SU-DHL-6 (cell line): ENCODE data around the gene SETD2.

Experiments used
- CTCF ChIP-seq: fragments of 200-600 bp; sonication (generic); IDR thresholded peaks from one replicate; pipeline ENCODE4 v1.5.1; 2017; ENCODE audit warnings: antibody characterized with exemption, mild to moderate bottlenecking, low read length, moderate library complexity; ENCODE audit not compliant: insufficient read depth, poor library complexity, severe bottlenecking
- EZH2phosphoT487 ChIP-seq: fragments of 200-600 bp; sonication (generic), shearing (Covaris generic); conservative IDR thresholded peaks from 2 replicates; pipeline ENCODE4 v1.6.1; 2018; ENCODE audit warnings: mild to moderate bottlenecking, antibody characterized with exemption, low read length, moderate library complexity, mixed read lengths

GRCh38 chr3:47073685-47074084, 90.2 kb downstream of the SETD2 start:
- TF ChIP-seq CTCF (no peak), EZH2phosphoT487 (no peak)
